ENCODE data around the gene SLC39A11. TPM values are rescaled to one million over a fixed set of nuclear protein-coding genes. Genes with fewer than 3 reads are reported as not detected.

SLC39A11 gene
- total RNA-seq, 1 experiment from 2014 or later: 18.3 TPM

- no peak for DNase-seq (ENCODE audit: low read depth)
Measured at GRCh38 chr17:72687886-72688285, 404.6 kb downstream of the SLC39A11 start.

- DNase-seq (ENCODE audit: low read depth): no peak
Measured at GRCh38 chr17:72684405-72685020, 408.0 kb downstream of the SLC39A11 start.

- DNase-seq (ENCODE audit: low read depth): peak; percentile 94
Measured at GRCh38 chr17:72683506-72684404, 408.7 kb downstream of the SLC39A11 start.

GRCh38 chr17:72682605-72683004 lies 409.9 kb downstream of the SLC39A11 start:
- DNase-seq (ENCODE audit: low read depth): peak; percentile 63

- no peak for DNase-seq (ENCODE audit: low read depth)
Measured at GRCh38 chr17:72681844-72682243, 410.6 kb downstream of the SLC39A11 start.

- DNase-seq (ENCODE audit: low read depth): peak; percentile 92
Measured at GRCh38 chr17:72677714-72678390, 414.6 kb downstream of the SLC39A11 start.

GRCh38 chr17:72677108-72677507 lies 415.4 kb downstream of the SLC39A11 start:
- no peak for DNase-seq (ENCODE audit: low read depth)

- no peak for DNase-seq (ENCODE audit: low read depth)
Measured at GRCh38 chr17:72672729-72673128, 419.8 kb downstream of the SLC39A11 start.

GRCh38 chr17:72671016-72671415 lies 421.5 kb downstream of the SLC39A11 start:
- DNase-seq (ENCODE audit: low read depth): no peak

- peak; percentile 54 for DNase-seq (ENCODE audit: low read depth)
Measured at GRCh38 chr17:72667096-72668063, 425.1 kb downstream of the SLC39A11 start.

- no peak for DNase-seq (ENCODE audit: low read depth)
Measured at GRCh38 chr17:72665852-72666851, 426.3 kb downstream of the SLC39A11 start.

- DNase-seq (ENCODE audit: low read depth): no peak
Measured at GRCh38 chr17:72662827-72663190, 429.7 kb downstream of the SLC39A11 start.

- DNase-seq (ENCODE audit: low read depth): no peak
Measured at GRCh38 chr17:72661945-72662826, 430.3 kb downstream of the SLC39A11 start.

- peak; percentile 82 for DNase-seq (ENCODE audit: low read depth)
Measured at GRCh38 chr17:72661116-72661944, 431.2 kb downstream of the SLC39A11 start.

GRCh38 chr17:72660274-72661115 lies 432.0 kb downstream of the SLC39A11 start:
- no peak for DNase-seq (ENCODE audit: low read depth)

GRCh38 chr17:72659811-72660210 lies 432.7 kb downstream of the SLC39A11 start:
- DNase-seq (ENCODE audit: low read depth): no peak

GRCh38 chr17:72658675-72659074 lies 433.8 kb downstream of the SLC39A11 start:
- no peak for DNase-seq (ENCODE audit: low read depth)

Measured in Daoy (cell line).